ENCODE data around the gene SPOP. TPM values are rescaled to one million over a fixed set of nuclear protein-coding genes. Genes with fewer than 3 reads are reported as not detected.
A peak's percentile ranks its signal among the peaks of the same experiment; 100 is the strongest.

SPOP gene
- total RNA-seq, 1 donor from 2014 or later, result 64.0 TPM

DNA sequence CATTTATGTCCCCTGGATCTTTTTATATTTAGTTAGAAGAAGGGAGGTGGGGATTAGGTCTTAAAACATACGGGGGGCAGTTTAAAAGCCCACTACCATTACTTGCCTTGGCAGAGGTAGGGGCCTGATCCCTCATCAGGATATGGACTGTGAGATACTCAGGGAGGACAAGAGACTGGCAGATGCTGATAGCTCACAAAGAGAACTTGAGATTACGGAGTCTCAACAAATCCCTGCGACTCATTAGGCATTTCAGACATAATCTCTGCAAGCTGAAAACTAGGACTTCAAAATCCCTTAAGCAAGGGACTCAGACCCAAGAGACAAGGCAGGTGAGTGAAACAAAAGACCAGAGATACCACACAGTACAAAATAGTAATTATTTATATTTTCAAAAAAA is 79.0 kb downstream of the SPOP start:
- DNase-seq, result no peak
- ATAC-seq (ENCODE audit: poor library complexity), result no peak
- intact Hi-C loops (cut with DNase I), result no loop called here

DNA sequence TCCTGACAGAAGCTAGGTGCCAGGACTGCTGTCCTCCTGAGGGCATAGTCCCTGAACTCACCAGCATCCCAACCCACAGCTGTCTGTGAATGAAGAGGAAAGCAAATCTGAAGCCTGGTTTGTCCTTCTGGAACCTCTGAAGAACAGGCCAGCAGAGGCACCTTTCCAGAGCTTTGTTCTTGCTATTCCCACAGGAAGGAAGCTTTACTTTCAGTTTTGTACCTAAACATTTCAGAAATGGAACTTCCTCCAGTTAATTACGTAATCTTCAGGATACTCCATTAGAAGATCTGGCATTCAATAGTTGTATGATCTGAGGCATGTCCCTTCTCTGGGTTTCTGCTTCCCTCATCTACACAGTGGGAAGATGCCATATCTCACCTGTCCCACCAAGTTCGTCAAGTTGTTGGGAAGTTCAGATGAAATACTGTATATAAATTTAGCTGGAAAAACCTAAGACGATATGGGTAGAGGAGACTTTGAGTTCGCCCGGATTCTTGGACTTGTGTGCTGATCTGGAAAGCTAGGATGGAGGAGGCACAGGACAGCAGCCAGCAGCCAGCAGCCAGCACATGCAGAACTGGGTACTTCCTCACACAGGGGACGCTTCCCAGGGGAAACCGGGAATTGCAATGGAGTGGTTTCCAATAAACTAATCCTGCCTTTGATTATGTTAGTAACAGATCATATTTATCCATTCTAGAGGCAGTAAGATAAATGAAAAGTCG is 79.8 kb downstream of the SPOP start:
- intact Hi-C loops (cut with DNase I), result no loop called here
- DNase-seq (no peak), ATAC-seq (ENCODE audit: poor library complexity) (peak; percentile 15)

DNA sequence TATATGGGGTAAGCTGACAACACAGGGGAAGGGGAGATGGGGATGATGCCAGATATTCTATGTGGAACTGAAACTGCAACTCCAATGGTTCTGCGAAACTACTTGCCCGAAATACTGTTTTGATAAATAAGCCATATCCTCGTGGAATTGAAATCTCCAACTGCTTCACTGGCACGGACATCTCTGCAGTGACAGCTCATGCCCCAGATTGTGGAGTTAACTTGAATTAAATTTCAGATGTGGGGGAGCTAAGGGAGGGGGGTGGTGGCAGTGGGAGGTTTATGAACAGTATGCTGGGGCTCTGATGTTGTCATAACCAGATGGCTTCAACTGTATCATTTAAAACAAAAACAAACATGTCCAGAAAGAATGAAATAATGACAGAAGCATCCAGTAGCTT is 80.5 kb downstream of the SPOP start:
- intact Hi-C loops (cut with DNase I), result no loop called here

DNA sequence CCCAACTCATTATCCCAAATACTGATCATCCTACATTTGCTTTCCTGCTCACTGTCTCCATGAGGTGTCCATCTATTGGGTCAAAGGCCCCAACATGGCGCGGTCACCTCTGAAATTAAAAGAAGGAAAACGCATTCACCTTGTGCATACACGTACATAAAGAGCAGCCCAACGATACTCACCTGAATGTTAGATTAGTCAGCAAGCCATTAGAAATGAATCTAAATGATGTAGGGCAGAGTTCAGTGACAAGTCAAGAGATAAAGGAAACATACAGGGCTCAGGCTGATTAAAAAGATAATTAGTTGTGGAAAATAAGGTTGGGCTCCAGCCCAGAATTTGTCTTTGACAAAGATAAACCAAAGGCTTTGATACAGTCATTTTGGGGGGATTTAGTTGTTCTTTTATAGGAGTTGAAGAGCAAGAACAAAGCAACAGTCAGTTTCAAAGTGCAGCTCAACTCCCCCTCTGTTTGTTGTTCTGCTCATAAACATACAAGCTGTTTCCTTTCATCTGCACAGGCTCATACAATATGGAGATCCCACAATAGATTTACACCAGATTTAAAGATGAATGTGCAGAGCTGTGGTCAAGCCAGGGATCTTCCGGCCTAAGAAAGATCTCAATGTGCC is 81.2 kb downstream of the SPOP start:
- no peak for DNase-seq
- no peak for ATAC-seq (ENCODE audit: poor library complexity)
- intact Hi-C loops (cut with DNase I), result no loop called here

More for the DNA sequence above, 80.5 kb downstream of the SPOP start:
- ATAC-seq (ENCODE audit: poor library complexity) (no peak), DNase-seq (no peak)

DNA sequence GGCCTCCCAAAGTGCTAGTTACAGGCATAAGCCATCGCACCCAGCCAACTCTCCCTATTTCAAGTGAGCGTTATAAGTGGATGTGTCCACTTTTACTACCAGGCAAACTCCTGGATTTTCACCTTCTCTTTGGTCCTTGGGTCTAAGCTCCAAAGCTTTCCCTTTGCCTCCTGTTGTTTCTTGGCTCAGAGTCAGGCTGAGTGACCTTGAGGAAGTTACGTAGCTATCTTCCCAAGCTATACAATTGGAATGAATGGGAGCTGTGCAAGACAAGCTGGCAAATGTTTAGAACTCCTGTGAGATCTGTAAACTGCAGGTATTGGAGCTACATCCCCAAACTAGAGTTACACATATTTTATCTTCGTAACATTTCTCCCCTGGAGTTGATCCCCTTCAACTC is 81.9 kb downstream of the SPOP start:
- DNase-seq (no peak), ATAC-seq (ENCODE audit: poor library complexity) (peak; percentile 46)
- intact Hi-C loops (cut with DNase I), result no loop called here

DNA sequence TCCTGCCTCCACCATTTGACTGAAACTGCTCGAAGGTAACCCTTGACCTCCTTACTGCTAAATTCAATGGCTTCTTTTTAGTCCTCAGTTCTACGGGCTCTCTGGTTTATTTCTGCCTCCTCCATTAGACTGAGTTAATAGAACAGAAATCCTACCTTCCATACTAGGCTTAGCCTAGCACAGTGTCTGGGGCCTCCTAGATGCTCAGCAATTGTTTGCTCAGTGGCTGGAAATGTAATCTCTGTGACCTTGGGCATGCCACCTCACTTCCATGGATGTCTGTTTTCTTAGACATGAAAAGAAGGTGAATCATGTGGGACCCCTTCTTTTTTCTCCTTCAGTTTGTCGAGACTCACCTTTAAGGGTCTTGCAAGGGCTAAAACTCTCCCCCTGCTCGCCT is 82.6 kb downstream of the SPOP start:
- intact Hi-C loops (cut with DNase I), result no loop called here
- no peak for ATAC-seq (ENCODE audit: poor library complexity)

DNA sequence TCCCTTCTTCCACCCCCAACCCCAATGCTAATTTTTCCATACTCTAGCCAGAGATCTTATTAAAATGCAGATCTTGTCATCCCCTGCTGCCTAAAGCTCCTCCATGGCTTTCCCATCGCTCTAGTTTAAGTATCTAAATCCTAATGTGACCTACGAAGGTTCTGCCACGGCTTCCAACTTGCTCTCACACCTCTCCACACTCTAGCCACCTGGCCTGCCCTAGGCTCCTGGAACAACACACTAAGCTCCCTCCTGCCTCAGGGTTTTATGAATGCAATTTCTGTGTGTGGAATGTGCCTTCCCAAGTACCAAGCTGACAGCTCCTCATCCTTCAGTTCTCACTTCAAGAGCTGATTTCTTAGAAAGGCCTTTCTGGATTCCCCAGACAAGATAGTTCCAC is 85.6 kb downstream of the SPOP start:
- DNase-seq, result no peak
- no peak for ATAC-seq (ENCODE audit: poor library complexity)
- intact Hi-C loops (cut with DNase I), result no loop called here

More for the DNA sequence above, 82.6 kb downstream of the SPOP start:
- DNase-seq, result no peak

DNA sequence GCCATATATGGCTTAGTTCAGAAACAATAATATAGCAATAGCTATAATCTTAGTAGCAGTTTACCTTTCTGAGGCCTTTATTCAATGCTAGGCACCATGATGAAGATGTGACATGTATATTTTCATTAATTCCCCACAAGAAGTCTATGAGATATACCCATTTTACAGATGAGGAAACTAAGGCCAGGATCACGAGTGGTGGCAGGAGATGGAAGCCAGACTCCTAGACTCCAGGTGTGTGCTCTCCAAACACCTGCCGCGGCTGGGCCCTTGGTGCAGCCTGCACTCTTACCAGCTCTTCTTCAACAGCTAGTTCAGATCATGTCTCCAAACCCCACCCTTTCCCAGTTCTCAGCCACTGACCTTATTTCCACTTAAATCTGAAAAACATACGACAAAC is 87.0 kb downstream of the SPOP start:
- no peak for ATAC-seq (ENCODE audit: poor library complexity)
- intact Hi-C loops (cut with DNase I), result no loop called here
- DNase-seq, result no peak

DNA sequence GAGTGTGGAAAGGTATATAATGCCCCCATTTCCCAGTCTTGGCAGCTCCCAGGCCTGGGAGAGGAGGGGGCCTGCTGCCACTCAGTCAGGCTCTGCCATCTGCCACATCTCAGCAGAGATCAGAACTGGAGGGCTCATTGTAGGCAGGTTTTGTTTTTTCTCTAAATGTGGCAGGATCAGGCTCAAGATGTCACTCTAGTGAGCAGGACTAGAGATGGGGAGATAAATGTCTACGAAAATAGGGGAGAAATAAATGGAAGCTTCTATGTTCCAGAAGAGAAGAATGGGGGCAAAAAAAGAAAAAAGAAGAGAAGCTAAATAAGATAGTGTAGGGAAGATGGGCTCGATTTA is 88.3 kb downstream of the SPOP start:
- intact Hi-C loops (cut with DNase I), result no loop called here
- DNase-seq (no peak), ATAC-seq (ENCODE audit: poor library complexity) (no peak)

DNA sequence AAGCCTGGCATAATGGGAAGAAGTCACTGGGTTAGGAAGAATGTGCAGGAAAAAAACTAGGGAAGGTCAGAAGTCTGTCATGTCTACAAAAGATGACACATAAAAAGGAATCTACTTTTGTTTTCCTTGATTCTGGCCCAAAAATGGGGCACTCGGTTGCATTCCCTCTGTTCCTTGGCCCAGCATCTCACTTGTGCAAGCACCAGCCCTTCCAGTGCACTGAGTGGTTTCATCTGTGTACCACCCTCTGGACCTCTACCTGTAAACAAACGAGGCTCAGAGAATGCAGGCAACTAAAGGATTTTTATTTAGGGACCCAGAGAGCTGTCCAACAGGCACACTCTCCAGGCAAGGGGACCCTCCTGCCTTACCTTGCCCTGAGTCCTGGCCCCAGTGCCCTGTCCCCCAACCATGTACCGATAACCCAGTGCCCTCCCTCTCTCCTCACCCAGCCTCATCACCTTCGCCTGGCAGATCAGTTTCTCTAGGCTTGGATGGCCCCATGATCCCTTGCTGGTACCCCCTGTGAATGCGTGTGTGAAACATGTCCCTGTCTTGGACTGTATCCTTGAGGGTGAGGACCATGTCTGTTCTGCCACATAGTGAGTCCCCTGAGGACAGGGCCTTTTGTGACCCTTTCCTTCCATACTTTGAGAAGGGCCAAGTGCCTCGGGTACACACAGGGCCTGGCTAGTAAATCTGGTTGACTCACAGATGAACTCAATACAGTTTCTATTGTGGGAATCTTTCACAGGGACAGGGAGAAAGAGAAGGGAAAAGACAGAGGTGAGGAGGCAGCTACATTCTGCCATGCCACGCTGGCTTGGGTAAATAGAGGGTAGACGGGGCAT is 88.9 kb downstream of the SPOP start:
- ATAC-seq (ENCODE audit: poor library complexity), result no peak
- intact Hi-C loops (cut with DNase I), result no loop called here
- DNase-seq, result no peak

DNA sequence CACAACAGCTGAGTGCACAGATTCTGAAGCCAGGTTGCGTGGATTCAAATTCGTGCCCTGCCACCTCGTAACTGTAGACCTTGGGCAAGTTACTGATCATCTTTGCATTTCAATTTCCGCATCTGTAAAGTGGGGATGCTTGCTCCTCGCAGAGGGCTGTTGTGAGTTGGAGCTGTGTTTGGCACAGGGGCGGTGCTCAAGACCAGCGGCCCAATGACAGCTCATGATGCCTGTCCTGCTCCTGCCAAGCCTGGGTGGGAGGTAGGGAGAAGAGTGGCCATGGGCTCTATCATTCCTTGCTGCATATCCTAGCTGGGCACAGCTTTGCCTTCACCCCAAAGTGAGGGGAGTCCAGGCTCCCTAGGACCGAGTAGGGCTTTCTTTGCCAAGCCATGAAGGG is 89.6 kb downstream of the SPOP start:
- intact Hi-C loops (cut with DNase I), result no loop called here
- DNase-seq (no peak), ATAC-seq (ENCODE audit: poor library complexity) (peak; percentile 11)

DNA sequence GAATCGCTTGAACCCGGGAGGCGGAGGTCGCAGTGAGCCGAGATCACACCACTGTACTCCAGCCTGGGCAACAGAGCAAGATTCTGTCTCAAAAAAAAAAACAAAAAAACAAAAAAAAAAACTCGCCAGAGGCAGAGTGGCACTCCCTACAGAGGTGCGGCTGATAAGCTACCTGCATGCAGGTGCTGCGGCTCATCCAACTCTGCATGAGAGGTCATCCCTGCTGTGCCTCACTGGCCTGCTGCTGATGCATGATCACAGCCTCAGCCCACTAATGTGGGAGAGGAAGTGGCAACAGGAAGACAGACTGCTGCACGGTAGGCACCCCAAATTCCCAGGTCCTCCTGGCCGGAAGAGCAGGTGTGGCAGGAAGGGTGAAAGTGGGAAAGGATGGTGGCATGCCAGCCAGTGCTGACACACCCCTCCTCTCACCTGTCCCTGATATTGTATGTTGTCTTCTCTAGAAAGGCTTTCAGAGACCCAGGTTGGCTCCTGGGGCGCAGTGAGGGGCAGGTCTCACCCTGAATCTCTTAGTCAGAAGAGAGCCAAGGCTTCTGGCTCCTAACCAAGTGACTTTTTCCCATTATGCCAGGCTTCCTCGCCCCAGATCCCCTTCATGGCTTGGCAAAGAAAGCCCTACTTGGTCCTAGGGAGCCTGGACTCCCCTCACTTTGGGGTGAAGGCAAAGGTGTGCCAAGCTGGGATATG is 90.4 kb downstream of the SPOP start:
- ATAC-seq (ENCODE audit: poor library complexity), result no peak
- intact Hi-C loops (cut with DNase I), result no loop called here
- no peak for DNase-seq

DNA sequence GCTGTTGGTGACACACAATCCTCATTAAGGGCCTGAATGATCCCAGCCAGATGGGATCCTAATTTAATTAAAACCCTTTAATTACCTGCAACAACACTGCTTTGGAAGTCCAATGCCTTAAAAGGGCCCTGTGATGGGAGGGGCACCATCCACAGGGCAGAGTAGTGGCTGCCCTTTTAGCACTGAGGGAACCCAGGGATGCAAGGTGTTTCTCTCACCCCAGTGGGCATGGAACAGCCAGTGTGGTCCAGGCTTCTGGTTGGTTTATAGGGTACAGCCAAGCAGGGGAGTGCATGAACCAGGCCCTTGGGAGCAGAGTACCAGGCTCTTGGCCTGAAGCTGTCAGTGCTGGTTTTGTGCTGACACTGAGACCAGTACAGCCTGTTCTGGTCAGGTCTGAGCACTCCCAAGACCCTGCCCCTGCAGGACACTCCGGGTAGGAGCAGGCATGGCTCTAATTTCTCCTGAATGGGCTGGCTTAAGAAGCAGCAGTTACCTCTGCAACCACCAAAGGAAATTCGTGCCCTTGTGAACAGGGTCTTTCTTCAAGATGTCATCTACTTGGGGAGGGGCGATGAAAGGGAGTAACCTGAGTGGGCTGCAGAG is 92.4 kb downstream of the SPOP start:
- intact Hi-C loops (cut with DNase I), result no loop called here
- no peak for DNase-seq
- ATAC-seq (ENCODE audit: poor library complexity), result no peak

DNA sequence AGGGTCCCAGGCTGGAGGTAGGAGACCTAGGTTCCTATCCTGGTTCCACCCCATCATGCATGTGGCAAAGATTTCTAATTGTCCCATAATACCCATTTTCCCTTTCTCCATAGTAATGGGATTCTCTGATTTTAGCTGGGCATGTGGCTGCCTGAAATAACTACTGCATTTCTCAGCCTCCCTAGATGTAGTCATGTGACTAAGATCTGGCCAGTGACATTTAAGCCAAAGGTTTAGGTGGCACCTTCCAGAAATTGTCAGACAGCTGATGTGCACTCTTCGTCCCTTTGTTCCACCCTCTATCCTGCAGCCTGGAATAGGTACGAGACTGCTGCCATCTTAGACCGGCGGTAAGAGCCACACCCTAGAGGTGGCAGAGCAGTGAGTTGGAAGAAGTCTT is 94.0 kb downstream of the SPOP start:
- no peak for ATAC-seq (ENCODE audit: poor library complexity)
- DNase-seq, result no peak
- intact Hi-C loops (cut with DNase I), result no loop called here

DNA sequence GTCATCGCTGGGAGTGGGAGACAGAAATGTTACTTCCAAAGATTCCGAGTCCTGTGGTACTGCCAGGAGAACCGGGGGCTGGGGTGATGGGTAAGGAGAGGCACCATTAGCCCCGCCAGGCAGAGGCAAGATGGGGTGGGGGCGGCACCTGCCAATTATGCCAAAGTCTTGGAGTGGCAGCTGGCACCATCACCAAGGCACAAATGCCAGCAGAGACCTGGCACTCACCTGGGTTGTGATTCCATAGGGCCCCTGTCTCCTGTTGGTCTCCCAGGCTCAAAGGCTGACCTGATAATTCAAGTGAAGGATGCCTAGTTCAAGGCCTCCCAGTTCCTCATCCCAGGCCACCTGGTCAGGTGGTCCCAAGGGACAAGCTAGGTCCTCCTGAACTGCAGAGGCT is 94.7 kb downstream of the SPOP start:
- ATAC-seq (ENCODE audit: poor library complexity) (no peak), DNase-seq (no peak)
- intact Hi-C loops (cut with DNase I), result no loop called here

DNA sequence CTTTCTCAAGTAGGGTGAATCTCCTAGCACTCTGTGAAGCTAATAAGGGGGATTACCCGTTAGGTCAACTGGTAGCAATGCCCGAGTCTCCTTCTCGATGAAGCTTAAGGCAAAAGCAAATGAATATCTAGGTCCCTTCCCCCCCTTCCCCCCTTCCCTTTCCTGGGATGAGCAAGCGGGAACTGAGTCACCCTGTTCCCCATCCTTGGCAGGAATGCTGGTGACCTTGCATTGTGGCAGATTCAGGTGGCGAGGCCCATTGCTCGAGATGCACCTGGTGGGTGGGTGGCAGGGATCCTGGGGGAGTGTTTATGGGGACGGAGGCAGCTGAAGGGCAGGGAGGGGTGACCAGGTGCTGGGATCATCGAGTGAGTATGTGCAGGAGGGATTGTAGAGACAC is 95.1 kb downstream of the SPOP start:
- no peak for ATAC-seq (ENCODE audit: poor library complexity)
- no peak for DNase-seq
- intact Hi-C loops (cut with DNase I), result no loop called here

DNA sequence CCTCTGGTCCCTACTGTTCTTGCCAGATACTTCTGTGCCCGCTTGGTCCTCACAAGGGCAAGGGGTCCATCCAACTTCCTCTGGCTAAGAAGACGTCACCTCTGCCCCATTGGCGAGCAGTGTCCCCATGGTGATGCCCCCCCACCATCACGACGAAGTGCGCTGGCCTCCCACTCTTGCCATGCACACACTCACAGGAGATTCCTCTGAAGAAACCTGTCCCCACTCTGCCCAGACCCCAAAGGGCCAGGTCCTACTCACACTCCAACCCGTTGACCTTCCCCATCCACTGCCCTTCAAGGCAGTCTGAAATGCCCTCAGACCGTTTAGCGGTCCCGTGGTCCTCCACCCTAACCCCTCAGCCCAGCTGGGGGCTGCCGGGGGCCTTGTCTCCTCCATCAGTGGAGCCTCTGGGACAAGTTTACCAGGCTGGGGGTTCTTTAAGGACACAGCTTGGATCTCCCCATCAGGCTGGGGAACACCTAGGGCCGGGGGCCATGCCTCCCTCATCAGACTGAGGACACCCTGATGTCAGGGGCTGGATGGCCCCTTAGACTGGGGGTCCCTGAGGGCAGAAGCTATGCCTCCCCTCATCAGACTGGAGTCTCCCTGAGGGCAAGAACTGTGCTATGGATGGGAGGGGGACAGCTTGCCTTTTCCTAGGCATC is 95.7 kb downstream of the SPOP start:
- ATAC-seq (ENCODE audit: poor library complexity) (no peak), DNase-seq (no peak)
- intact Hi-C loops (cut with DNase I), result no loop called here

DNA sequence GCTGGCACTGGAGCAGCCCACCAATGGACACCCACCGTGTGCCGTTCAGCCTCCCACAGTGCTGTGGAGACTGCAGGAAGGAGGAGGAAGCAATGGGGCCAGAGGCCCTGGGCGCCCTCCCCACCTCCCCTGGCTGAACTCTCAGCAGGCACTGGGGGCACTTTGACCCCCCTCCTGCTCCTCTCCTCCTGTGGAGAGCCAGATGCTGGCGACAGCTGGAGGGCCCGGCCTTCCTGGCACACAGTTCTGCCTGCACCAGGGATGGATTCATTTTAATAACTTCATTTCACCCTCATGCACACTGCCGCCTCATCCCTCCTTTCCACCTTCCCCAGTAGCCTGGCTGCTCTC is 96.3 kb downstream of the SPOP start:
- ATAC-seq (ENCODE audit: poor library complexity) (no peak), DNase-seq (no peak)
- intact Hi-C loops (cut with DNase I), result no loop called here
